HFFc6 (cell line): ENCODE data around the gene CSGALNACT2. TPM values are rescaled to one million over a fixed set of nuclear protein-coding genes. Genes with fewer than 3 reads are reported as not detected.

Source experiments
- DNase-seq: peaks from one replicate; pipeline ENCODE4 v3.0.0-alpha.2; 2018
- H3K27ac Mint-ChIP-seq: 2 replicates; pipeline ENCODE4 v1.8.0; 2020; ENCODE audit warnings: mild to moderate bottlenecking, mixed read lengths
- H3K27me3 Mint-ChIP-seq: 2 replicates; pipeline ENCODE4 v1.8.0; 2021; ENCODE audit warnings: mild to moderate bottlenecking, moderate library complexity, mixed read lengths; ENCODE audit not compliant: insufficient read depth
- H3K36me3 Mint-ChIP-seq: 2 replicates; pipeline ENCODE4 v1.8.0; 2021; ENCODE audit warnings: low read depth, mixed read lengths
- H3K4me1 Mint-ChIP-seq: 2 replicates; pipeline ENCODE4 v1.8.0; 2020; ENCODE audit warnings: low read depth, mixed read lengths
- H3K4me3 Mint-ChIP-seq: 2 replicates; pipeline ENCODE4 v1.8.0; 2020; ENCODE audit warnings: mild to moderate bottlenecking, moderate library complexity, mixed read lengths
- H3K9me3 Mint-ChIP-seq: 2 replicates; pipeline ENCODE4 v1.8.0; 2020; ENCODE audit warnings: mild to moderate bottlenecking, mixed read lengths
- total RNA-seq, 6 experiments: library from RNA; stranded (reverse); fragmentation: NEBNext Ultra II Directional; extraction: Animal tissue kit (Norgen Biotek cat#: 25700); gene quantifications; 2 replicates in 1 of 6; 3 replicates in 5 of 6; pipeline ENCODE4 v1.2.3, GENCODE V29; 2021
- TF ChIP-seq, protein P1 (sequence below): fragments of 200-600 bp; sonication (generic); IDR thresholded peaks from 2 replicates; pipeline ENCODE4 v1.5.0; 2021; ENCODE audit warnings: antibody characterized with exemption, mild to moderate bottlenecking

Gene CSGALNACT2
- total RNA-seq, 6 experiments from 2014 or later: 18.0 to 20.8 (median 18.6) TPM

- TF ChIP-seq, protein P1, sequence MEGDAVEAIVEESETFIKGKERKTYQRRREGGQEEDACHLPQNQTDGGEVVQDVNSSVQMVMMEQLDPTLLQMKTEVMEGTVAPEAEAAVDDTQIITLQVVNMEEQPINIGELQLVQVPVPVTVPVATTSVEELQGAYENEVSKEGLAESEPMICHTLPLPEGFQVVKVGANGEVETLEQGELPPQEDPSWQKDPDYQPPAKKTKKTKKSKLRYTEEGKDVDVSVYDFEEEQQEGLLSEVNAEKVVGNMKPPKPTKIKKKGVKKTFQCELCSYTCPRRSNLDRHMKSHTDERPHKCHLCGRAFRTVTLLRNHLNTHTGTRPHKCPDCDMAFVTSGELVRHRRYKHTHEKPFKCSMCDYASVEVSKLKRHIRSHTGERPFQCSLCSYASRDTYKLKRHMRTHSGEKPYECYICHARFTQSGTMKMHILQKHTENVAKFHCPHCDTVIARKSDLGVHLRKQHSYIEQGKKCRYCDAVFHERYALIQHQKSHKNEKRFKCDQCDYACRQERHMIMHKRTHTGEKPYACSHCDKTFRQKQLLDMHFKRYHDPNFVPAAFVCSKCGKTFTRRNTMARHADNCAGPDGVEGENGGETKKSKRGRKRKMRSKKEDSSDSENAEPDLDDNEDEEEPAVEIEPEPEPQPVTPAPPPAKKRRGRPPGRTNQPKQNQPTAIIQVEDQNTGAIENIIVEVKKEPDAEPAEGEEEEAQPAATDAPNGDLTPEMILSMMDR: no peak
- no peaks in the 10 kb centered on the region for H3K36me3 Mint-ChIP-seq
- H3K4me1 Mint-ChIP-seq: no peaks in the 10 kb centered on the region
- no peak overlapping the region for H3K27ac Mint-ChIP-seq
- no peak overlapping the region for H3K4me3 Mint-ChIP-seq
- H3K9me3 Mint-ChIP-seq: no peaks in the 10 kb centered on the region
- peaks cover 31% of the 10 kb centered on the region for H3K27me3 Mint-ChIP-seq
- DNase-seq: no peak
These were observed 17.9 kb upstream of the CSGALNACT2 start for GRCh38 chr10:43120116-43120928.

DNA sequence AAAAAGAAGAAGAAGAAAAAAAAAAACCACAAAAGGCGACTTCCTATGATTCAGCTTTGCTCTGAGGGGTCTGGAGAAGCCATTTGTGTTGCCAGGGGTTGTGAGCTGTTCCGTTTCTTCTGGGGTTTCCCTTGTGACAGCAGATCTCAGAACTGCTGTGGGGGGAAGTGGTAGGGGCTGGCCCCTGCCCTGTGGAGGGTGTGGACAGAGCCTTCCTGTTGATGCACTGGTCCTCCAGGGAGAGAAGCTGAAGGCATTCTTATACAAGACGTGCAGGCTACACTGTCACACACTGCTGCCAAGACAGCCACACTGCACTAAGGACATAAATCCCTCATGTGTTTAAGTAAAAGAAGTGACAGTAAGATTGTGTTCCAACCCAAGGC is 17.3 kb upstream of the CSGALNACT2 start:
- H3K36me3 Mint-ChIP-seq: no peaks in the 10 kb centered on the region
- H3K27me3 Mint-ChIP-seq: peaks cover 31% of the 10 kb centered on the region
- H3K27ac Mint-ChIP-seq: no peak overlapping the region
- TF ChIP-seq, protein P1: no peak
- no peaks in the 10 kb centered on the region for H3K4me1 Mint-ChIP-seq
- H3K4me3 Mint-ChIP-seq: no peak overlapping the region
- no peaks in the 10 kb centered on the region for H3K9me3 Mint-ChIP-seq
- DNase-seq: no peak

GRCh38 chr10:43121444-43121843 is 16.8 kb upstream of the CSGALNACT2 start:
- Mint-ChIP-seq H3K27ac (no peak overlapping the region), H3K27me3 (peaks cover 31% of the 10 kb centered on the region), H3K36me3 (no peaks in the 10 kb centered on the region), H3K4me3 (no peak overlapping the region), H3K9me3 (no peaks in the 10 kb centered on the region), H3K4me1 (no peaks in the 10 kb centered on the region)
- no peak for DNase-seq
- TF ChIP-seq, protein P1: no peak

- DNase-seq: no peak
- H3K27me3 Mint-ChIP-seq: peaks cover 31% of the 10 kb centered on the region
- no peaks in the 10 kb centered on the region for H3K9me3 Mint-ChIP-seq
- H3K27ac Mint-ChIP-seq: no peak overlapping the region
- H3K4me1 Mint-ChIP-seq: peaks cover under 1% of the 10 kb centered on the region
- H3K4me3 Mint-ChIP-seq: no peak overlapping the region
- TF ChIP-seq, protein P1: no peak
- no peaks in the 10 kb centered on the region for H3K36me3 Mint-ChIP-seq
These were observed 16.1 kb upstream of the CSGALNACT2 start for GRCh38 chr10:43122096-43122495.

GRCh38 chr10:43122826-43123225 is 15.4 kb upstream of the CSGALNACT2 start:
- H3K9me3 Mint-ChIP-seq: no peaks in the 10 kb centered on the region
- H3K27ac Mint-ChIP-seq: no peak overlapping the region
- H3K4me3 Mint-ChIP-seq: no peak overlapping the region
- no peaks in the 10 kb centered on the region for H3K36me3 Mint-ChIP-seq
- H3K27me3 Mint-ChIP-seq: peaks cover 27% of the 10 kb centered on the region
- TF ChIP-seq, protein P1: no peak
- DNase-seq: no peak
- peaks cover 8% of the 10 kb centered on the region for H3K4me1 Mint-ChIP-seq
